Measurements from ENCODE around the gene ZDHHC11. TPM values are rescaled to one million over a fixed set of nuclear protein-coding genes. Genes with fewer than 3 reads are reported as not detected.

Gene ZDHHC11
- total and polyA plus RNA-seq, 2 experiments from 2014 or later: 8.0 to 29.1 TPM

- Mint-ChIP-seq H3K4me1 (no peaks in the 10 kb centered on the region), H3K9me3 (no peaks in the 10 kb centered on the region), H3K27ac (no peak overlapping the region), H3K4me3 (no peak overlapping the region), H3K36me3 (ENCODE audit: low read depth) (peaks cover 95% of the 10 kb centered on the region), H3K27me3 (ENCODE audit: insufficient read depth, low read depth, poor library complexity) (peaks cover 2% of the 10 kb centered on the region)
- peaks cover 16% of the 10 kb centered on the region for H3K79me2 ChIP-seq (replicated peaks; ENCODE audit: insufficient read depth)
- ATAC-seq (no peak), DNase-seq (ENCODE audit: low spot score) (no peak)
- TF ChIP-seq, protein P1, sequence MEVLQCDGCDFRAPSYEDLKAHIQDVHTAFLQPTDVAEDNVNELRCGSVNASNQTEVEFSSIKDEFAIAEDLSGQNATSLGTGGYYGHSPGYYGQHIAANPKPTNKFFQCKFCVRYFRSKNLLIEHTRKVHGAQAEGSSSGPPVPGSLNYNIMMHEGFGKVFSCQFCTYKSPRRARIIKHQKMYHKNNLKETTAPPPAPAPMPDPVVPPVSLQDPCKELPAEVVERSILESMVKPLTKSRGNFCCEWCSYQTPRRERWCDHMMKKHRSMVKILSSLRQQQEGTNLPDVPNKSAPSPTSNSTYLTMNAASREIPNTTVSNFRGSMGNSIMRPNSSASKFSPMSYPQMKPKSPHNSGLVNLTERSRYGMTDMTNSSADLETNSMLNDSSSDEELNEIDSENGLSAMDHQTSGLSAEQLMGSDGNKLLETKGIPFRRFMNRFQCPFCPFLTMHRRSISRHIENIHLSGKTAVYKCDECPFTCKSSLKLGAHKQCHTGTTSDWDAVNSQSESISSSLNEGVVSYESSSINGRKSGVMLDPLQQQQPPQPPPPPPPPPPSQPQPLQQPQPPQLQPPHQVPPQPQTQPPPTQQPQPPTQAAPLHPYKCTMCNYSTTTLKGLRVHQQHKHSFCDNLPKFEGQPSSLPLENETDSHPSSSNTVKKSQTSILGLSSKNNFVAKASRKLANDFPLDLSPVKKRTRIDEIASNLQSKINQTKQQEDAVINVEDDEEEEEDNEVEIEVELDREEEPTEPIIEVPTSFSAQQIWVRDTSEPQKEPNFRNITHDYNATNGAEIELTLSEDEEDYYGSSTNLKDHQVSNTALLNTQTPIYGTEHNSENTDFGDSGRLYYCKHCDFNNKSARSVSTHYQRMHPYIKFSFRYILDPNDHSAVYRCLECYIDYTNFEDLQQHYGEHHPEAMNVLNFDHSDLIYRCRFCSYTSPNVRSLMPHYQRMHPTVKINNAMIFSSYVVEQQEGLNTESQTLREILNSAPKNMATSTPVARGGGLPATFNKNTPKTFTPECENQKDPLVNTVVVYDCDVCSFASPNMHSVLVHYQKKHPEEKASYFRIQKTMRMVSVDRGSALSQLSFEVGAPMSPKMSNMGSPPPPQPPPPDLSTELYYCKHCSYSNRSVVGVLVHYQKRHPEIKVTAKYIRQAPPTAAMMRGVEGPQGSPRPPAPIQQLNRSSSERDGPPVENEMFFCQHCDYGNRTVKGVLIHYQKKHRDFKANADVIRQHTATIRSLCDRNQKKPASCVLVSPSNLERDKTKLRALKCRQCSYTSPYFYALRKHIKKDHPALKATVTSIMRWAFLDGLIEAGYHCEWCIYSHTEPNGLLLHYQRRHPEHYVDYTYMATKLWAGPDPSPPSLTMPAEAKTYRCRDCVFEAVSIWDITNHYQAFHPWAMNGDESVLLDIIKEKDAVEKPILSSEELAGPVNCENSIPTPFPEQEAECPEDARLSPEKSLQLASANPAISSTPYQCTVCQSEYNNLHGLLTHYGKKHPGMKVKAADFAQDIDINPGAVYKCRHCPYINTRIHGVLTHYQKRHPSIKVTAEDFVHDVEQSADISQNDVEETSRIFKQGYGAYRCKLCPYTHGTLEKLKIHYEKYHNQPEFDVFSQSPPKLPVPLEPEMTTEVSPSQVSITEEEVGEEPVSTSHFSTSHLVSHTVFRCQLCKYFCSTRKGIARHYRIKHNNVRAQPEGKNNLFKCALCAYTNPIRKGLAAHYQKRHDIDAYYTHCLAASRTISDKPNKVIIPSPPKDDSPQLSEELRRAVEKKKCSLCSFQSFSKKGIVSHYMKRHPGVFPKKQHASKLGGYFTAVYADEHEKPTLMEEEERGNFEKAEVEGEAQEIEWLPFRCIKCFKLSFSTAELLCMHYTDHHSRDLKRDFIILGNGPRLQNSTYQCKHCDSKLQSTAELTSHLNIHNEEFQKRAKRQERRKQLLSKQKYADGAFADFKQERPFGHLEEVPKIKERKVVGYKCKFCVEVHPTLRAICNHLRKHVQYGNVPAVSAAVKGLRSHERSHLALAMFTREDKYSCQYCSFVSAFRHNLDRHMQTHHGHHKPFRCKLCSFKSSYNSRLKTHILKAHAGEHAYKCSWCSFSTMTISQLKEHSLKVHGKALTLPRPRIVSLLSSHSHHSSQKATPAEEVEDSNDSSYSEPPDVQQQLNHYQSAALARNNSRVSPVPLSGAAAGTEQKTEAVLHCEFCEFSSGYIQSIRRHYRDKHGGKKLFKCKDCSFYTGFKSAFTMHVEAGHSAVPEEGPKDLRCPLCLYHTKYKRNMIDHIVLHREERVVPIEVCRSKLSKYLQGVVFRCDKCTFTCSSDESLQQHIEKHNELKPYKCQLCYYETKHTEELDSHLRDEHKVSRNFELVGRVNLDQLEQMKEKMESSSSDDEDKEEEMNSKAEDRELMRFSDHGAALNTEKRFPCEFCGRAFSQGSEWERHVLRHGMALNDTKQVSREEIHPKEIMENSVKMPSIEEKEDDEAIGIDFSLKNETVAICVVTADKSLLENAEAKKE (CRISPR knock-in tag; IDR thresholded peaks at IDR 0.05): no peak
- no peak for TF ChIP-seq EZH2phosphoT487 (IDR thresholded peaks at IDR 0.05; ENCODE audit: unreplicated experiment)
- TF ChIP-seq EZH2 (IDR thresholded peaks at IDR 0.05; ENCODE audit: low read depth, unreplicated experiment): no peak
- TF ChIP-seq NANOG (IDR thresholded peaks at IDR 0.05; ENCODE audit: borderline replicate concordance): no peak
- no peak for TF ChIP-seq ZNF331 (CRISPR knock-in tag; IDR thresholded peaks at IDR 0.05; ENCODE audit: low read depth)
- no peak for TF ChIP-seq ETS1 (IDR thresholded peaks at IDR 0.05)
- TF ChIP-seq, protein P2, sequence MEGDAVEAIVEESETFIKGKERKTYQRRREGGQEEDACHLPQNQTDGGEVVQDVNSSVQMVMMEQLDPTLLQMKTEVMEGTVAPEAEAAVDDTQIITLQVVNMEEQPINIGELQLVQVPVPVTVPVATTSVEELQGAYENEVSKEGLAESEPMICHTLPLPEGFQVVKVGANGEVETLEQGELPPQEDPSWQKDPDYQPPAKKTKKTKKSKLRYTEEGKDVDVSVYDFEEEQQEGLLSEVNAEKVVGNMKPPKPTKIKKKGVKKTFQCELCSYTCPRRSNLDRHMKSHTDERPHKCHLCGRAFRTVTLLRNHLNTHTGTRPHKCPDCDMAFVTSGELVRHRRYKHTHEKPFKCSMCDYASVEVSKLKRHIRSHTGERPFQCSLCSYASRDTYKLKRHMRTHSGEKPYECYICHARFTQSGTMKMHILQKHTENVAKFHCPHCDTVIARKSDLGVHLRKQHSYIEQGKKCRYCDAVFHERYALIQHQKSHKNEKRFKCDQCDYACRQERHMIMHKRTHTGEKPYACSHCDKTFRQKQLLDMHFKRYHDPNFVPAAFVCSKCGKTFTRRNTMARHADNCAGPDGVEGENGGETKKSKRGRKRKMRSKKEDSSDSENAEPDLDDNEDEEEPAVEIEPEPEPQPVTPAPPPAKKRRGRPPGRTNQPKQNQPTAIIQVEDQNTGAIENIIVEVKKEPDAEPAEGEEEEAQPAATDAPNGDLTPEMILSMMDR (conservative IDR thresholded peaks at IDR 0.05; ENCODE audit: low read depth in 2 of 2): no peak
- TF ChIP-seq CREB1 (CRISPR knock-in tag; IDR thresholded peaks at IDR 0.05; ENCODE audit: low read depth): no peak
- TF ChIP-seq ZNF114 (CRISPR knock-in tag; IDR thresholded peaks at IDR 0.05): no peak
- TF ChIP-seq JUNB (IDR thresholded peaks at IDR 0.05; ENCODE audit: unreplicated experiment): no peak
- TF ChIP-seq, protein P3, sequence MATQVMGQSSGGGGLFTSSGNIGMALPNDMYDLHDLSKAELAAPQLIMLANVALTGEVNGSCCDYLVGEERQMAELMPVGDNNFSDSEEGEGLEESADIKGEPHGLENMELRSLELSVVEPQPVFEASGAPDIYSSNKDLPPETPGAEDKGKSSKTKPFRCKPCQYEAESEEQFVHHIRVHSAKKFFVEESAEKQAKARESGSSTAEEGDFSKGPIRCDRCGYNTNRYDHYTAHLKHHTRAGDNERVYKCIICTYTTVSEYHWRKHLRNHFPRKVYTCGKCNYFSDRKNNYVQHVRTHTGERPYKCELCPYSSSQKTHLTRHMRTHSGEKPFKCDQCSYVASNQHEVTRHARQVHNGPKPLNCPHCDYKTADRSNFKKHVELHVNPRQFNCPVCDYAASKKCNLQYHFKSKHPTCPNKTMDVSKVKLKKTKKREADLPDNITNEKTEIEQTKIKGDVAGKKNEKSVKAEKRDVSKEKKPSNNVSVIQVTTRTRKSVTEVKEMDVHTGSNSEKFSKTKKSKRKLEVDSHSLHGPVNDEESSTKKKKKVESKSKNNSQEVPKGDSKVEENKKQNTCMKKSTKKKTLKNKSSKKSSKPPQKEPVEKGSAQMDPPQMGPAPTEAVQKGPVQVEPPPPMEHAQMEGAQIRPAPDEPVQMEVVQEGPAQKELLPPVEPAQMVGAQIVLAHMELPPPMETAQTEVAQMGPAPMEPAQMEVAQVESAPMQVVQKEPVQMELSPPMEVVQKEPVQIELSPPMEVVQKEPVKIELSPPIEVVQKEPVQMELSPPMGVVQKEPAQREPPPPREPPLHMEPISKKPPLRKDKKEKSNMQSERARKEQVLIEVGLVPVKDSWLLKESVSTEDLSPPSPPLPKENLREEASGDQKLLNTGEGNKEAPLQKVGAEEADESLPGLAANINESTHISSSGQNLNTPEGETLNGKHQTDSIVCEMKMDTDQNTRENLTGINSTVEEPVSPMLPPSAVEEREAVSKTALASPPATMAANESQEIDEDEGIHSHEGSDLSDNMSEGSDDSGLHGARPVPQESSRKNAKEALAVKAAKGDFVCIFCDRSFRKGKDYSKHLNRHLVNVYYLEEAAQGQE (IDR thresholded peaks at IDR 0.05; ENCODE audit: unreplicated experiment): no peak
- TF ChIP-seq POLR2AphosphoS5 (IDR thresholded peaks at IDR 0.05; ENCODE audit: low read depth): no peak
- no peak for TF ChIP-seq STAT1 (IDR thresholded peaks at IDR 0.05; ENCODE audit: unreplicated experiment)
- H3K4me1 ChIP-seq (ENCODE audit: insufficient read depth): no peaks in the 10 kb centered on the region
- no peak overlapping the region for H2AFZ ChIP-seq
- no peak overlapping the region for H3K4me3 ChIP-seq
- no peaks in the 10 kb centered on the region for H3K27me3 ChIP-seq (ENCODE audit: insufficient read depth)
- H3K27ac ChIP-seq (ENCODE audit: low read depth): no peak overlapping the region
- H4K20me1 ChIP-seq (replicated peaks; ENCODE audit: insufficient read depth): peaks cover 20% of the 10 kb centered on the region
- peaks cover 45% of the 10 kb centered on the region for H3K36me3 ChIP-seq (ENCODE audit: insufficient read depth)
- 0 out of 2 replicates have a peak, but pooled peaks cover 4% of the 10 kb centered on the region for H3F3A ChIP-seq (replicated peaks; ENCODE audit: low read depth)
- H3K9me2 ChIP-seq (ENCODE audit: insufficient read depth): no peaks in the 10 kb centered on the region
- H3K4me2 ChIP-seq: no peak overlapping the region
These were observed 21.5 kb upstream of the ZDHHC11 start for GRCh38 chr5:872301-872700.
